Activated CD8-positive, alpha-beta T cell treated with anti-CD3 and anti-CD28 coated beads for 36 hours (primary cell): ENCODE results near the gene UROC1. TPM values are rescaled to one million over a fixed set of nuclear protein-coding genes. Genes with fewer than 3 reads are reported as not detected.

ENCODE experiments used
- ATAC-seq: fragments of 200-7000 bp; cut with Tn5 transposase; one replicate; pipeline ENCODE4 v1.10.0; 2021; ENCODE audit warnings: mild to moderate bottlenecking, moderate library complexity
- CTCF ChIA-PET: fragments of 350-600 bp; sonication (Branson Sonifier 250); formaldehyde crosslinking; loops from one replicate; lab custom pipeline; 2021; ENCODE audit warnings: antibody characterized with exemption; lab: Charles Lee
- POLR2A ChIA-PET: fragments of 350-600 bp; sonication (Branson Sonifier 250); formaldehyde crosslinking; loops from one replicate; lab custom pipeline; 2021; ENCODE audit warnings: antibody characterized with exemption; lab: Charles Lee
- DNase-seq: peaks from one replicate; pipeline ENCODE4 v3.0.0-alpha.2; 2020
- H3K27ac Mint-ChIP-seq: one replicate; pipeline ENCODE4 v1.8.0; 2021; ENCODE audit warnings: mild to moderate bottlenecking, mixed read lengths
- H3K27me3 Mint-ChIP-seq: one replicate; pipeline ENCODE4 v1.8.0; 2021; ENCODE audit warnings: mixed read lengths
- H3K36me3 Mint-ChIP-seq: one replicate; pipeline ENCODE4 v1.8.0; 2021; ENCODE audit warnings: low read depth, mixed read lengths
- H3K4me1 Mint-ChIP-seq: one replicate; pipeline ENCODE4 v1.8.0; 2021; ENCODE audit warnings: low read depth, mixed read lengths
- H3K4me3 Mint-ChIP-seq: one replicate; pipeline ENCODE4 v1.8.0; 2021; ENCODE audit warnings: mild to moderate bottlenecking, moderate library complexity, mixed read lengths
- H3K9me3 Mint-ChIP-seq: one replicate; pipeline ENCODE4 v1.8.0; 2021; ENCODE audit warnings: mixed read lengths
- intact Hi-C: fragments of 100-400 bp; cut with micrococcal nuclease; formaldehyde crosslinking; loops from one replicate; pipeline ENCODE4 v1.10.0; 2022
- total RNA-seq, 2 experiments: library from RNA; stranded (reverse); gene quantifications; one replicate each; pipeline ENCODE4 v1.2.3, GENCODE V29; 2021
- TF ChIP-seq, protein P1 (sequence below): fragments of 200-600 bp; IDR thresholded peaks from one replicate; pipeline ENCODE4 v1.8.0; 2022; ENCODE audit warnings: antibody characterized with exemption, mild to moderate bottlenecking

The UROC1 gene
- total RNA-seq, 2 experiments from 2014 or later: not detected

DNA sequence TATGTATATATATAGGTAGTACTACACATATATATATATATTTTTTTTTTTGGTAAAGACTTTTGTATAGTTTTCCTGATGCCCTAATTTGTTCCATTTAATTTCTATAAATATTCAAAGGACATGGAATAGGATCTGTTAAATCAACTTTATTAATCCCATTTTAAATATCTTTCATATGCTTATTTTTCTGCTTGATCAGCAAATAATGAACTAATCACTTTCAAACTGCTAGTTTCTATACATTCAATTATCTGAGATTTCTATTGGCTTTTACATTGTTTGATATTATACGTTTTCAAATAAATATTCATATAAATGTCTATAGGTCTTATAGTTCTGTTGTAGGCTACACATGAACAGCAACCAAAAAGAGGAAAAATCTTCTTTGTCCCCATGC, 63.5 kb downstream of the UROC1 start:
- POLR2A ChIA-PET: no interaction called here
- TF ChIP-seq, protein P1, sequence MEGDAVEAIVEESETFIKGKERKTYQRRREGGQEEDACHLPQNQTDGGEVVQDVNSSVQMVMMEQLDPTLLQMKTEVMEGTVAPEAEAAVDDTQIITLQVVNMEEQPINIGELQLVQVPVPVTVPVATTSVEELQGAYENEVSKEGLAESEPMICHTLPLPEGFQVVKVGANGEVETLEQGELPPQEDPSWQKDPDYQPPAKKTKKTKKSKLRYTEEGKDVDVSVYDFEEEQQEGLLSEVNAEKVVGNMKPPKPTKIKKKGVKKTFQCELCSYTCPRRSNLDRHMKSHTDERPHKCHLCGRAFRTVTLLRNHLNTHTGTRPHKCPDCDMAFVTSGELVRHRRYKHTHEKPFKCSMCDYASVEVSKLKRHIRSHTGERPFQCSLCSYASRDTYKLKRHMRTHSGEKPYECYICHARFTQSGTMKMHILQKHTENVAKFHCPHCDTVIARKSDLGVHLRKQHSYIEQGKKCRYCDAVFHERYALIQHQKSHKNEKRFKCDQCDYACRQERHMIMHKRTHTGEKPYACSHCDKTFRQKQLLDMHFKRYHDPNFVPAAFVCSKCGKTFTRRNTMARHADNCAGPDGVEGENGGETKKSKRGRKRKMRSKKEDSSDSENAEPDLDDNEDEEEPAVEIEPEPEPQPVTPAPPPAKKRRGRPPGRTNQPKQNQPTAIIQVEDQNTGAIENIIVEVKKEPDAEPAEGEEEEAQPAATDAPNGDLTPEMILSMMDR: no peak
- peaks cover 10% of the 10 kb centered on the region for H3K4me1 Mint-ChIP-seq
- no peak overlapping the region for H3K27ac Mint-ChIP-seq
- H3K9me3 Mint-ChIP-seq: no peaks in the 10 kb centered on the region
- H3K4me3 Mint-ChIP-seq: no peak overlapping the region
- no peaks in the 10 kb centered on the region for H3K27me3 Mint-ChIP-seq
- CTCF ChIA-PET: no interaction called here
- H3K36me3 Mint-ChIP-seq: peaks cover 25% of the 10 kb centered on the region
- ATAC-seq (no peak), DNase-seq (no peak)
- intact Hi-C loops: no loop called here

DNA sequence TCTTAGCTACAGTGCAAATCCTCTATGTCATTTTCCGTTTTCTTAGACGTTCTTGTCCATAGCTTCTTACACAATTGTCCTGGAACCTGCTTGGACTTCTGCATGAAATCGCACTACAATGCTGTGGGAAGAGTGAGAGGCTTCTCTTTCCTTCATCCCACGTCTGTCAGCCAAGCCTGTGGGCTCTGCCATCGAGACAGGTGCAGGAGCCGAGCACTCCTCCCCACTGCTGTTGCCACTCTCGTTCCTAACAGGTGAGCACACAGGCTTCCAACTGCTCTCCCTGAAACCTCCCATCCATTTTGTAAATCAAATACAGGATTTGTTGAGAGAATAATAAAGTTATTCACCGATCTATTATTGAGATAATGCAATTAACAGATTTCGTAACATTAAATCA, 65.4 kb downstream of the UROC1 start:
- Mint-ChIP-seq H3K27me3 (no peaks in the 10 kb centered on the region), H3K9me3 (no peaks in the 10 kb centered on the region), H3K4me3 (no peak overlapping the region), H3K27ac (no peak overlapping the region), H3K4me1 (peaks cover 5% of the 10 kb centered on the region), H3K36me3 (peaks cover 19% of the 10 kb centered on the region)
- ChIA-PET CTCF (interaction anchor here (0.8 kb wide), 1 partner anchor 23 kb away, joined by 3 read pairs; no protein-coding TSS in a partner anchor), POLR2A (no interaction called here)
- intact Hi-C loops: no loop called here
- ATAC-seq: no peak
- TF ChIP-seq, protein P1: no peak
- no peak for DNase-seq

DNA sequence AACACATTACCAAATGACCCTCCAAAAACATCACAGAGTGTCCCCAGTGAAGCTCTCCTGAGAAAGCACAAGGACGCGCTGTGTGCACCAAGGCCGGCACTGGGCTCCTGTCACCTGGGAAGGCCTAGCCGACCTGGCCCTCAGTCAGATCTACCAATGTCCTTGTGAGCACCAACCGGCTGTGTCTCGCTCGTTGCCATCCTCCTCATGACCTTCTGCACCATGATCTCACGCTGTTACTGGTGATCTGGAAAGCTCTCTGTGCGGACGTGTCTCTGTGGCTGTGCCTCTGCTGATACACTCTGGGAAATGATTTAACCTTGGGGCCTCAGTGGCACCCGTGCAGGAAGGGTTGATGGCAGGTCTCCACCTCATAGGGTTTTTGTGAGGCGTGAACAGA, 66.1 kb downstream of the UROC1 start:
- ATAC-seq: no peak
- Mint-ChIP-seq H3K9me3 (no peaks in the 10 kb centered on the region), H3K4me3 (no peak overlapping the region), H3K27ac (no peak overlapping the region), H3K27me3 (no peaks in the 10 kb centered on the region), H3K4me1 (peaks cover 4% of the 10 kb centered on the region), H3K36me3 (peaks cover 18% of the 10 kb centered on the region)
- intact Hi-C loops: no loop called here
- CTCF ChIA-PET: no interaction called here
- POLR2A ChIA-PET: interaction anchor here (1.1 kb wide), 1 partner anchor 95 kb away, joined by 3 read pairs; the partner anchor contains the start of gene KLF15
- DNase-seq: no peak
- TF ChIP-seq, protein P1: no peak

DNA sequence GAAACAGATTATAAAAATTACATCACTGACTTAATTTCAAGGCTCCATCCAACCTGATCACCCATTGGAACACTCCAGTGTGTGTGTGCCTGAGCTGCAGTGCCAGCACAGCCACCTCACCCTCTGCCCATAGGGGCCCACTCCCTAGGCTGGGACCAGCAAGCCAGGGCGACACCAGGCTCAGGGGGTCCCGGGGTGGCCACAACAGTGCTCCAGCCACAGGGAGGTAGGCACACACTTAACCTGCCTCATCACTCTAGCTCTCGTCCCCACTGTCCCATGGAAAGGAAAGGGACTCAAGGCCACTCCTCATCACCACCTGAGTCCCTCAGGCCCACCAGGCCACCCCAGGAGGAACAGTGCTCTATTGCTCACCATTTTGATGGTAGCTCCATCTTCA, 66.8 kb downstream of the UROC1 start:
- peaks cover 18% of the 10 kb centered on the region for H3K36me3 Mint-ChIP-seq
- TF ChIP-seq, protein P1: no peak
- H3K9me3 Mint-ChIP-seq: no peaks in the 10 kb centered on the region
- H3K27ac Mint-ChIP-seq: no peak overlapping the region
- H3K4me1 Mint-ChIP-seq: peaks cover 3% of the 10 kb centered on the region
- DNase-seq (no peak), ATAC-seq (no peak)
- H3K27me3 Mint-ChIP-seq: no peaks in the 10 kb centered on the region
- no peak overlapping the region for H3K4me3 Mint-ChIP-seq
- ChIA-PET CTCF (no interaction called here), POLR2A (interaction anchor here (1.1 kb wide), 2 partner anchors 10 to 94 kb away, joined by 3 read pairs; partner anchors contain the start of gene KLF15)
- intact Hi-C loops: no loop called here

DNA sequence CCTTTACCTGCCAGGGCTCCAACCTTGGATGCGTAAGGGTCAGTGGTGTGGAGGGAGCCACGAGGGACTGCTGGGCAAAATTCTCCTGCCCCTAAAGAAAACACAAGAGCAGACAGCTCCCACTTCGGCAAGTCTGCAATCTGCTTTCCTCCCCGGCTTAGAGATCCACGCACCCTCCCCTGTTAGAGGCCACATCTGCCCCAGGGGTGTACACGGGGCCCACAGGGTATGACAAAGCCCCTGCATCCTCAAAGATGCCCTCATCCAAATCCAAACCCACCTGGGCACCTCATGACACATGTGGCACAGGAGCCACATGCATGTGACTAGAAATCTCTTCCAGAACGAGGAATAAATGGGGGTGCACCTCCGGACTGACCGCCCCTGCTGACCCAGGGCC, 67.4 kb downstream of the UROC1 start:
- Mint-ChIP-seq H3K4me1 (peaks cover under 1% of the 10 kb centered on the region), H3K4me3 (no peak overlapping the region), H3K27me3 (no peaks in the 10 kb centered on the region), H3K9me3 (no peaks in the 10 kb centered on the region), H3K27ac (no peak overlapping the region), H3K36me3 (peaks cover 15% of the 10 kb centered on the region)
- ATAC-seq: no peak
- intact Hi-C loops: no loop called here
- POLR2A ChIA-PET: interaction anchor here (1.1 kb wide), 1 partner anchor 11 kb away, joined by 3 read pairs; no protein-coding TSS in a partner anchor
- CTCF ChIA-PET: no interaction called here
- DNase-seq: no peak
- TF ChIP-seq, protein P1: no peak
